Loucy (cell line): Measurements from ENCODE around the gene GNG2.

Source experiments
- H2AFZ ChIP-seq: fragments of 200-600 bp; sonication (generic); 2 replicates; pipeline ENCODE4 v1.6.0; 2016; ENCODE audit warnings: antibody characterized with exemption, mild to moderate bottlenecking, low read length, moderate library complexity
- H3F3A ChIP-seq: fragments of 200-600 bp; 2 replicates; pipeline ENCODE4 v1.6.0; 2016; ENCODE audit warnings: antibody characterized with exemption, low read depth, mild to moderate bottlenecking
- H3K27me3 ChIP-seq: fragments of 200-600 bp; sonication (generic); 2 replicates; pipeline ENCODE4 v1.6.1; 2014; ENCODE audit warnings: low read length, mild to moderate bottlenecking; ENCODE audit not compliant: insufficient read depth, poor library complexity, severe bottlenecking
- H3K36me3 ChIP-seq: fragments of 200-600 bp; sonication (generic); 2 replicates; pipeline ENCODE4 v1.6.1; 2016; ENCODE audit warnings: low read length; ENCODE audit not compliant: insufficient read depth
- H3K4me1 ChIP-seq: fragments of 200-600 bp; sonication (generic); 2 replicates; pipeline ENCODE4 v1.5.1; 2014; ENCODE audit warnings: low read length, mild to moderate bottlenecking; ENCODE audit not compliant: insufficient read depth, poor library complexity, severe bottlenecking
- H3K4me2 ChIP-seq: fragments of 200-600 bp; sonication (generic); 2 replicates; pipeline ENCODE4 v1.6.0; 2014; ENCODE audit warnings: antibody characterized with exemption, low read length, low read depth, mild to moderate bottlenecking; ENCODE audit not compliant: poor library complexity, severe bottlenecking
- H3K4me3 ChIP-seq: fragments of 200-600 bp; sonication (generic); 2 replicates; pipeline ENCODE4 v1.5.1; 2014; ENCODE audit warnings: low read length, mild to moderate bottlenecking, mixed read lengths; ENCODE audit not compliant: poor library complexity, severe bottlenecking
- H3K79me2 ChIP-seq: fragments of 200-600 bp; sonication (generic); 2 replicates; pipeline ENCODE4 v1.6.1; 2014; ENCODE audit warnings: low read length; ENCODE audit not compliant: insufficient read depth
- H3K9ac ChIP-seq: fragments of 200-600 bp; sonication (generic); 2 replicates; pipeline ENCODE4 v1.6.0; 2014; ENCODE audit warnings: mild to moderate bottlenecking, low read depth, low read length, moderate library complexity; ENCODE audit not compliant: poor library complexity, severe bottlenecking
- H3K9me2 ChIP-seq: fragments of 200-600 bp; sonication (generic); replicated peaks from 2 replicates; pipeline ENCODE4 v1.6.1; 2016; ENCODE audit warnings: low read depth, low read length, mixed read lengths
- H3K9me3 ChIP-seq: fragments of 200-600 bp; sonication (generic); 2 replicates; pipeline ENCODE4 v1.6.1; 2014; ENCODE audit warnings: mild to moderate bottlenecking, antibody characterized with exemption, low read length, low read depth; ENCODE audit not compliant: insufficient read depth
- H4K20me1 ChIP-seq: fragments of 200-600 bp; sonication (generic); 2 replicates; pipeline ENCODE4 v1.6.0; 2014; ENCODE audit warnings: antibody characterized with exemption, low read length, mild to moderate bottlenecking; ENCODE audit not compliant: insufficient read depth, poor library complexity, severe bottlenecking
- CTCF ChIP-seq: fragments of 200-600 bp; sonication (generic); conservative IDR thresholded peaks from 2 replicates; pipeline ENCODE4 v1.5.1; 2014; ENCODE audit warnings: mild to moderate bottlenecking, antibody characterized with exemption, low read length
- EZH2phosphoT487 ChIP-seq: fragments of 200-600 bp; IDR thresholded peaks from 2 replicates; pipeline ENCODE4 v1.6.1; 2018; ENCODE audit warnings: antibody characterized with exemption, mild to moderate bottlenecking, moderate library complexity, borderline replicate concordance

Gene GNG2

GRCh38 chr14:51950007-51950406, 89.6 kb downstream of the GNG2 start:
- Histone ChIP-seq H3K9ac (no peak overlapping the region), H2AFZ (no peak overlapping the region), H3F3A (no peaks in the 10 kb centered on the region), H3K4me3 (no peak overlapping the region), H3K36me3 (peaks cover 51% of the 10 kb centered on the region), H3K9me2 (no peaks in the 10 kb centered on the region), H4K20me1 (no peaks in the 10 kb centered on the region), H3K9me3 (no peaks in the 10 kb centered on the region), H3K4me2 (no peak overlapping the region), H3K27me3 (no peaks in the 10 kb centered on the region), H3K79me2 (no peaks in the 10 kb centered on the region), H3K4me1 (no peaks in the 10 kb centered on the region)
- TF ChIP-seq EZH2phosphoT487 (no peak), CTCF (no peak)

GRCh38 chr14:51951656-51952055, 91.2 kb downstream of the GNG2 start:
- Histone ChIP-seq H4K20me1 (no peaks in the 10 kb centered on the region), H3F3A (no peaks in the 10 kb centered on the region), H3K9me2 (no peaks in the 10 kb centered on the region), H2AFZ (no peak overlapping the region), H3K4me3 (no peak overlapping the region), H3K4me1 (no peaks in the 10 kb centered on the region), H3K9ac (no peak overlapping the region), H3K9me3 (no peaks in the 10 kb centered on the region), H3K79me2 (no peaks in the 10 kb centered on the region), H3K36me3 (peaks cover 65% of the 10 kb centered on the region), H3K4me2 (no peak overlapping the region), H3K27me3 (no peaks in the 10 kb centered on the region)
- TF ChIP-seq EZH2phosphoT487 (no peak), CTCF (no peak)

- Histone ChIP-seq H3K79me2 (no peaks in the 10 kb centered on the region), H3K27me3 (no peaks in the 10 kb centered on the region), H4K20me1 (no peaks in the 10 kb centered on the region), H3K36me3 (peaks cover 85% of the 10 kb centered on the region), H3K4me2 (no peak overlapping the region), H3F3A (no peaks in the 10 kb centered on the region), H2AFZ (no peak overlapping the region), H3K9ac (no peak overlapping the region), H3K9me3 (no peaks in the 10 kb centered on the region), H3K9me2 (no peaks in the 10 kb centered on the region), H3K4me1 (no peaks in the 10 kb centered on the region), H3K4me3 (no peak overlapping the region)
- TF ChIP-seq CTCF (no peak), EZH2phosphoT487 (no peak)
Observed at GRCh38 chr14:51954031-51954430, 93.6 kb downstream of the GNG2 start.
